HG02938 (cell line): ENCODE results near the gene KLHL42.
A peak's percentile ranks its signal among the peaks of the same experiment; 100 is the strongest.
"Not testable (repeated sequence)": the region's sequence is repeated elsewhere in the genome, so short reads cannot be mapped to it uniquely, and the experiment has no call there.

ENCODE experiments used
- ATAC-seq: cut with Tn5 transposase; IDR thresholded peaks from one replicate; pipeline ENCODE4 v1.9.1; 2021; ENCODE audit warnings: mild to moderate bottlenecking, moderate library complexity; ENCODE audit not compliant: unreplicated experiment

The KLHL42 gene

GRCh38 chr12:27814411-27814810 is 34.4 kb downstream of the KLHL42 start:
- ATAC-seq, result no peak

GRCh38 chr12:27814851-27815591 is 35.0 kb downstream of the KLHL42 start:
- no peak for ATAC-seq

GRCh38 chr12:27817766-27818165 is 37.7 kb downstream of the KLHL42 start:
- ATAC-seq, result no peak

DNA sequence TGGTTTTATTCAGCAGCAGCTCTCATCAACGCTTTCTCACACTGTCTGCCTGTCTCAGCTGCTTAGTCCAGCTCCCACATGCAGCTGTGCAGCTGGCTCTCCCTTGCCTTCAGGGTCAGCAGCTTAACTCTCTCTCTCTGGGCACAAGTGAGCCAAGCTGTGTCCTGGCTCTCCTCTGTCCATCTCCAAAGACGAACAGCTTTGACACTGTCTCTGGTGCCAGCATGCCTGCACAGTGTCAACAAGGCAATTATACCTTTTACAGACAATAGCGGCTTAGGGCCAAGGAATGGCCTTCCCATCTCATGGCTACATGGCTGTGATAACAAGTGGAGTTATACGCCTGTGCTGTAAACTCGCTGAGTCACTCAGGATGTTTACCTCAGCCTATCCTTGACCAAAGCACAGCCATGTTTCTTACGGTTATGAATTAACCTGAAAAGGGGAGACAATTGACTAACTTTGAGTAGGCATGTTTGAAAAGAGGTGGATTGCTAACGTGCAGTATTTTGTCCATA is 38.4 kb downstream of the KLHL42 start:
- no peak for ATAC-seq

GRCh38 chr12:27820564-27820963 is 40.5 kb downstream of the KLHL42 start:
- no peak for ATAC-seq

GRCh38 chr12:27821259-27821973 is 41.4 kb downstream of the KLHL42 start:
- no peak for ATAC-seq

- peak; percentile 74 for ATAC-seq
Measured at GRCh38 chr12:27822076-27822712, 42.2 kb downstream of the KLHL42 start.

DNA sequence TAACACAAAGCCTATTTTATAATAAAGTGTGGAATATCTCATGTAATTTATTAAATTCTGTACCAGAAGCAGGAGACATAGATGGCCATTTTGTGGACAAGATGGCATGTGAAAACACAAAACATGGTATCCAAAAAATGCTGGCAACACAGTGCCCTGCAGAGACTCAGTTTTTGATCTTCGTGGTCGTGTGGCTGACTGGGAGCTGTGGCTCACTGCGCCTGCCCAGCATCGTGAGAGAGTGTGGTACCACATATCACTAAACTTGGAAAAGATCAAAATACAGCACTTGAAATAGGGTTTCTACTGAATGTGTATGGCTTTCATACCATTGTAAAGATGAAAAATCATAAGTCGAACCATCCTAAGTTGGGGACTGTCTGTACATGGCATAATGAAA is 43.0 kb downstream of the KLHL42 start:
- no peak for ATAC-seq

DNA sequence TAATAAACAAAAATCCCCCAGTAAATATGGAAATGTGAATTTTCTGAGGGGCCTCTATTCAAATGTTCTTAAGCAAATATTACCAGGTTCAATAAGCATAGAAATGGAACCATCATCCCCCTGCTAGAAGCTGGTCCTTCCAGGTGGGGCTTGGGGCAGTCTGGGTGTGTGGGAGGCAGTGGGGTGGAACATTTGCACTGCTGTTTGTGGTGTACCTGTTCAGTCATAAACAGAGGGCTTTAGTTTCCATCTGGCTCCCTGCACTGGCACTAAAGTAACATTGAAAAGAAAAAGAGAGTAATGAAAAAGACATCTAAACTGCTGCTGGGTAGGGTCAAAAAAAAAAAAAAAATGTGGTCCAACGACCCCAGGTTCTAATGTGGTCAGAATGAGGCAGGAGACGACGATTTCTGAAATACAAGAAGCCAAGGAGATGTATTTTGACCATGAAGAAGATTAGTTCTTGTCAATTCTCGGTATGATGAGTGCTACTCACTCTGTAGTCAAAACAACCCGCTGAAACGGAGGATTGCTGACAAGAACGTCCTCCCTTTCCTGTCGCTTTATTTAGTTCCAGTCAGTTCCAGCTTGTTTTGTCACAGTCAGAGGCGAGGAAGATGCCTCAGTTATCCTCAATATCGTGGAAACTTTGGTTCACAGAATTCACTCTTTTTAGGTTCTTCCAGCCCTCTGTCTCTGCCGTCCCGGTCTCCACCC is 44.3 kb downstream of the KLHL42 start:
- ATAC-seq, result peak; percentile 65

DNA sequence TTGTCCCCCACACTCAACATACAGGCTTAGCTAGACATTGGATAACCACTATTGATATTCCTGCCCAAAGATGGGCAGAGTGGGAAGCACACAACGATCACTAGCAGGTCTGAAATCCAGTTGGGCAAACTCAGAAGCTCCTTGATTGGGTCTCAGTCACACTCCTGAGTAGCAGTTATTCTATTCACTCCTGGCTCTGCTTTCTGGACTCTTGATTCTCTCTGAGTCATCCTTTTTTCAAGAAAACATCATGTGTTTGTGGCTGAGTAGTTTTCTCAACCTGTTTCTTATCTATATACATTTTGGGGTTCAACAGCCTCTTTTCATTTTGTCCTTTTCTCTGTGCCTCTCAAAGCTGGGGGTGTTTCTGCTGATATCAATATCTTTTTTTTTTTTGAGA is 46.0 kb downstream of the KLHL42 start:
- no peak for ATAC-seq

DNA sequence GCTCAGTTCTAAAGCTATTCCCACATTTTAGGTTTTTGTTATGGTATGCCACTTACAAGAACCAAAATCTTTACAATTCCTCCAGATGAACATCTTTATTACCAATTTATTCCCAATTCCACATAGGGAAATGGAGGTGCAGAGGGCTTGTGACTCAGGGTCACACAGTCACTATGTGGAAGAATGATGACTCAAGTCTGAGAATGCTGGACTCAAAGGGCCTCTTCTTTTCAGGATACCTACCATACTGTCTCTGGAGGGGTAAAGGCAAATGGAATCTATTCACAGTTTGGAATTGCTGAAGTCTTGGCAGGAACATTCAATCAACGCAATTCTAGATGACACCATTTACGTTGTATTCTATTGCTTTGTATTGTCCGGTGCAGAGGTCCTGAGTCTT is 48.2 kb downstream of the KLHL42 start:
- no peak for ATAC-seq

- no peak for ATAC-seq
Measured at GRCh38 chr12:27838543-27839185, 58.6 kb downstream of the KLHL42 start.

- ATAC-seq, result no peak
Measured at GRCh38 chr12:27840229-27840999, 60.4 kb downstream of the KLHL42 start.

GRCh38 chr12:27841392-27841882 is 61.4 kb downstream of the KLHL42 start:
- ATAC-seq, result no peak

GRCh38 chr12:27843714-27844245 is 63.7 kb downstream of the KLHL42 start:
- no peak for ATAC-seq

DNA sequence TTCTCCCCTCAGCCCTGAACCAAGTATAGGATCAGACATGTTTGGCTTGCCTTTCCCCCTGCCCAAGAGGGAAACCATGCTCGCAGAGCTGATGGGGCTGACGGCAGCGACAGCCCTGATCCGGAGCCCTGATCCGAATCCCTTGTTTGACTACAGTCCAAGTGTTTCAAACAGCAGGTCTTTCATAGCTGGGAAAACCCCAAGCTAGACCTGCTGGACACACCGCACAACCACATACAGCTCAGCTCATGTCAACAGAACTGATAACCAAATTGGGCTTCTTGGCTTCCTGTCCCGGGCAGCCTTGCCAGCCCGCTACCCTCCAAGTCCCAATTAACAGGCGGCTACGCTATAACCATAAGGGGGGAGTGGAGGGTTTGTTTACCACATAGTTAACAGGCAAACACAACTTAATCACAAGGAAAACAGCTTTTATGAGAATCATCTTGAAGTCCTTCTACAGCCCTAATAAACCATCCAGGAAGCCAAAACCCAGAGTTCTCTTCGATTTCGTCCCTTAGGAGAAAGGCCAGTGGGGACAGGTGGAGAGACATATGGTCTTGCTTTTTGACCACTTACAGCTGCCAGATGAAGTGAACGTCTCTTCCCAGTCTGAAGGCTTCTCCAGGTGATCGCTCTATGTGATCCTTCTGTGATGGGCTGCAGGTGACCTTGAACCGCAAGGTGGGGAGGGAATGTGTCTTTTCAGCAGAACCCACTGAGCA is 64.5 kb downstream of the KLHL42 start:
- no peak for ATAC-seq

- no peak for ATAC-seq
Measured at GRCh38 chr12:27845187-27845586, 65.2 kb downstream of the KLHL42 start.

DNA sequence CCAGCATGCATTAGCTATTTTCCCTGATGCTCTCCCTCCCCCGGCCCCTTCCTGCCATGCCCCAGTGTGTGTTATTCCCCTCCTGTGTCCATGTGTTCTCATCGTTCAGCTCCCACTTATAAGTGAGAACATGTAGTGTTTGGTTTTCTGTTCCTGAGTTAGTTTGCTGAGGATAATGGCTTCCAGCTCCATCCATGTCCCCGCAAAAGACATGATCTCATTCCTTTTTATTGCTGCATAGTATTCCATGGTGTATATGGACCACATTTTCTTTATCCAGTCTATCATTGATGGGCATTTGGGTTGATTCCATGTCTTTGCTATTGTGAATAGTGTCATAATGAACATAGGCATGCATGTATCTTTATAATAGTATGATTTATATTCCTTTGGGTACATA is 65.7 kb downstream of the KLHL42 start:
- ATAC-seq, result not testable (repeated sequence)

- ATAC-seq, result not testable (repeated sequence)
Measured at GRCh38 chr12:27847293-27847692, 67.3 kb downstream of the KLHL42 start.
